ENCODE results near the gene LUC7L2.
A peak's percentile ranks its signal among the peaks of the same experiment; 100 is the strongest.
"Not testable (repeated sequence)": the region's sequence is repeated elsewhere in the genome, so short reads cannot be mapped to it uniquely, and the experiment has no call there.

LUC7L2 gene

GRCh38 chr7:139355320-139355719 lies 4.4 kb upstream of the LUC7L2 start:
- DNase-seq (ENCODE audit: low spot score): no peak

- not testable (repeated sequence) for DNase-seq (ENCODE audit: low spot score)
These were observed 1.8 kb upstream of the LUC7L2 start for GRCh38 chr7:139357729-139358506.

GRCh38 chr7:139358541-139359365 lies 941 bp upstream of the LUC7L2 start:
- DNase-seq (ENCODE audit: low spot score): peak; percentile 22

GRCh38 chr7:139360210-139360947 lies 685 bp downstream of the LUC7L2 start:
- DNase-seq (ENCODE audit: low spot score): peak; percentile 97

GRCh38 chr7:139360948-139361307 lies 1.2 kb downstream of the LUC7L2 start:
- DNase-seq (ENCODE audit: low spot score): no peak

GRCh38 chr7:139361523-139361922 lies 1.8 kb downstream of the LUC7L2 start:
- DNase-seq (ENCODE audit: low spot score): no peak

GRCh38 chr7:139362302-139362701 lies 2.6 kb downstream of the LUC7L2 start:
- no peak for DNase-seq (ENCODE audit: low spot score)

GRCh38 chr7:139362981-139363380 lies 3.3 kb downstream of the LUC7L2 start:
- no peak for DNase-seq (ENCODE audit: low spot score)

- DNase-seq (ENCODE audit: low spot score): no peak
These were observed 5.6 kb downstream of the LUC7L2 start for GRCh38 chr7:139365336-139365735.

- no peak for DNase-seq (ENCODE audit: low spot score)
These were observed 6.7 kb downstream of the LUC7L2 start for GRCh38 chr7:139366400-139366799.

GRCh38 chr7:139367438-139368155 lies 7.9 kb downstream of the LUC7L2 start:
- DNase-seq (ENCODE audit: low spot score): no peak

GRCh38 chr7:139370301-139370942 lies 10.7 kb downstream of the LUC7L2 start:
- DNase-seq (ENCODE audit: low spot score): no peak

GRCh38 chr7:139370943-139371313 lies 11.2 kb downstream of the LUC7L2 start:
- DNase-seq (ENCODE audit: low spot score): no peak

- no peak for DNase-seq (ENCODE audit: low spot score)
These were observed 14.6 kb downstream of the LUC7L2 start for GRCh38 chr7:139374246-139374645.

GRCh38 chr7:139382439-139382838 lies 22.7 kb downstream of the LUC7L2 start:
- no peak for DNase-seq (ENCODE audit: low spot score)

- DNase-seq (ENCODE audit: low spot score): no peak
These were observed 24.9 kb downstream of the LUC7L2 start for GRCh38 chr7:139384611-139385010.

- no peak for DNase-seq (ENCODE audit: low spot score)
These were observed 27.9 kb downstream of the LUC7L2 start for GRCh38 chr7:139387594-139387993.

GRCh38 chr7:139389091-139389490 lies 29.4 kb downstream of the LUC7L2 start:
- no peak for DNase-seq (ENCODE audit: low spot score)

- DNase-seq (ENCODE audit: low spot score): no peak
These were observed 30.1 kb downstream of the LUC7L2 start for GRCh38 chr7:139389774-139390173.

- DNase-seq (ENCODE audit: low spot score): no peak
These were observed 34.0 kb downstream of the LUC7L2 start for GRCh38 chr7:139393621-139394211.

- DNase-seq (ENCODE audit: low spot score): peak; percentile 7
These were observed 34.8 kb downstream of the LUC7L2 start for GRCh38 chr7:139394540-139394939.
